ENCODE measurements around the gene ARSI. TPM values are rescaled to one million over a fixed set of nuclear protein-coding genes. Genes with fewer than 3 reads are reported as not detected.

Gene ARSI
- total RNA-seq, 1 donor from 2014 or later, result 11.7 TPM

- no peak for DNase-seq (ENCODE audit: low read depth)
These were observed 6.6 kb upstream of the ARSI start for GRCh38 chr5:150309101-150309885.

- DNase-seq (ENCODE audit: low read depth), result no peak
These were observed 5.1 kb upstream of the ARSI start for GRCh38 chr5:150307617-150308426.

GRCh38 chr5:150306775-150307174, 4.1 kb upstream of the ARSI start:
- DNase-seq (ENCODE audit: low read depth), result no peak

- DNase-seq (ENCODE audit: low read depth), result no peak
These were observed 2.9 kb upstream of the ARSI start for GRCh38 chr5:150305557-150305956.

- DNase-seq (ENCODE audit: low read depth), result no peak
These were observed 2.4 kb upstream of the ARSI start for GRCh38 chr5:150305095-150305494.

- DNase-seq (ENCODE audit: low read depth), result no peak
These were observed 1.9 kb upstream of the ARSI start for GRCh38 chr5:150304481-150305081.

- DNase-seq (ENCODE audit: low read depth), result no peak
These were observed 1.1 kb upstream of the ARSI start for GRCh38 chr5:150303660-150304386.

GRCh38 chr5:150303070-150303615, 438 bp upstream of the ARSI start:
- DNase-seq (ENCODE audit: low read depth), result peak; percentile 63

GRCh38 chr5:150301901-150302300, 804 bp downstream of the ARSI start:
- no peak for DNase-seq (ENCODE audit: low read depth)

- DNase-seq (ENCODE audit: low read depth), result no peak
These were observed 1.6 kb downstream of the ARSI start for GRCh38 chr5:150301170-150301505.

GRCh38 chr5:150300496-150301169, 2.1 kb downstream of the ARSI start:
- DNase-seq (ENCODE audit: low read depth), result no peak

GRCh38 chr5:150299571-150300327, 3.0 kb downstream of the ARSI start:
- DNase-seq (ENCODE audit: low read depth), result peak; percentile 53

GRCh38 chr5:150298701-150299451, 3.8 kb downstream of the ARSI start:
- DNase-seq (ENCODE audit: low read depth), result peak; percentile 89

- no peak for DNase-seq (ENCODE audit: low read depth)
These were observed 4.6 kb downstream of the ARSI start for GRCh38 chr5:150297934-150298595.

- no peak for DNase-seq (ENCODE audit: low read depth)
These were observed 5.3 kb downstream of the ARSI start for GRCh38 chr5:150297236-150297890.

- no peak for DNase-seq (ENCODE audit: low read depth)
These were observed 6.2 kb downstream of the ARSI start for GRCh38 chr5:150296496-150296895.

- DNase-seq (ENCODE audit: low read depth), result no peak
These were observed 6.8 kb downstream of the ARSI start for GRCh38 chr5:150295741-150296486.

- peak; percentile 77 for DNase-seq (ENCODE audit: low read depth)
These were observed 7.5 kb downstream of the ARSI start for GRCh38 chr5:150295172-150295634.

All from renal cortical epithelial cell (primary cell).